AG10803 (cell line): ENCODE results near the gene STK17A.

Experiments
- DNase-seq: peaks from one replicate; pipeline ENCODE4 v3.0.0; 2010; ENCODE audit warnings: low read depth
- H3K4me3 ChIP-seq: 2 replicates; pipeline ENCODE4 v1.5.1; 2011; ENCODE audit warnings: mild to moderate bottlenecking, low read length, control low read depth
- TF ChIP-seq, protein P1 (sequence below): conservative IDR thresholded peaks from 2 replicates; pipeline ENCODE4 v1.5.1; 2011; ENCODE audit warnings: mild to moderate bottlenecking, low read length, control low read depth, inconsistent platforms

Gene STK17A

DNA sequence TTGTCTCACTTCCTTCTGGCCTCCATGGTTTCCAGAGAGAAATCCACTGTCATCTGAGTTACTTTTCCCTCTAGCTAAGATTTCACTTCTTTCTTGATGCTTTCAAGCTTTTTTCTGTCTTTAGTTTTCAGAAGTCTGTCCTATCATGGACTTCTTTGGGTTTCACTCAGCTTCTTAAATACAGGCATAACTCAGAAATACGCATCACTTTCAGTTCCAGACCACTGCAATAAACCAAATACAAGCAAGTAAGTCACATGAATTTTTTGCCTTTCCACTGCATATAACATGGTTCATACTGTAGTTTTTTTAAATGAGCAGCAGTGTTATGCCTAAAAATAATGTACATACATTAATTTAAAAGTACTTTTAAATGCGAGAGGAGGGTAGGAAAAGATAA, 48.7 kb downstream of the STK17A start:
- DNase-seq = no peak
- H3K4me3 ChIP-seq = no peak overlapping the region
- TF ChIP-seq, protein P1, sequence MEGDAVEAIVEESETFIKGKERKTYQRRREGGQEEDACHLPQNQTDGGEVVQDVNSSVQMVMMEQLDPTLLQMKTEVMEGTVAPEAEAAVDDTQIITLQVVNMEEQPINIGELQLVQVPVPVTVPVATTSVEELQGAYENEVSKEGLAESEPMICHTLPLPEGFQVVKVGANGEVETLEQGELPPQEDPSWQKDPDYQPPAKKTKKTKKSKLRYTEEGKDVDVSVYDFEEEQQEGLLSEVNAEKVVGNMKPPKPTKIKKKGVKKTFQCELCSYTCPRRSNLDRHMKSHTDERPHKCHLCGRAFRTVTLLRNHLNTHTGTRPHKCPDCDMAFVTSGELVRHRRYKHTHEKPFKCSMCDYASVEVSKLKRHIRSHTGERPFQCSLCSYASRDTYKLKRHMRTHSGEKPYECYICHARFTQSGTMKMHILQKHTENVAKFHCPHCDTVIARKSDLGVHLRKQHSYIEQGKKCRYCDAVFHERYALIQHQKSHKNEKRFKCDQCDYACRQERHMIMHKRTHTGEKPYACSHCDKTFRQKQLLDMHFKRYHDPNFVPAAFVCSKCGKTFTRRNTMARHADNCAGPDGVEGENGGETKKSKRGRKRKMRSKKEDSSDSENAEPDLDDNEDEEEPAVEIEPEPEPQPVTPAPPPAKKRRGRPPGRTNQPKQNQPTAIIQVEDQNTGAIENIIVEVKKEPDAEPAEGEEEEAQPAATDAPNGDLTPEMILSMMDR = no peak

DNA sequence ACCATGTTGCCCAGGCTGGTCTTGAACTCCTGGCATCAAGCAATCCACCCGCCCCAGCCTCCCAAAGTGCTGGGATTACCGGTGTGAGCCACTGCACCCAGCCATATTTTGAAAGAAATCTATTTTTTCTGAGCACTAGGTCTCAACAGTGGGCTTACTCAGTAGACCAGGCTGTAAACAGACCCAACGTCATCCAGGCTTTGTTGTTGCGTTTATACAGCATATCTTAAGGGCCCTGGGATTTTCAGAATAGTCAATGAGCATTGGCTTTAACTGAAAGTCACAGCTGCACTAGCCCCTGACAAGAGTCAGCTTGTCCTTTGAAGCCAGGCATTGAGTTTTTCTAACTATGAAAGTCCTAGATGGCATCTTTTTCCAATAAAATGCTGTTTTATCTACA, 49.8 kb downstream of the STK17A start:
- H3K4me3 ChIP-seq = no peak overlapping the region
- no peak for DNase-seq
- TF ChIP-seq, protein P1 = no peak

DNA sequence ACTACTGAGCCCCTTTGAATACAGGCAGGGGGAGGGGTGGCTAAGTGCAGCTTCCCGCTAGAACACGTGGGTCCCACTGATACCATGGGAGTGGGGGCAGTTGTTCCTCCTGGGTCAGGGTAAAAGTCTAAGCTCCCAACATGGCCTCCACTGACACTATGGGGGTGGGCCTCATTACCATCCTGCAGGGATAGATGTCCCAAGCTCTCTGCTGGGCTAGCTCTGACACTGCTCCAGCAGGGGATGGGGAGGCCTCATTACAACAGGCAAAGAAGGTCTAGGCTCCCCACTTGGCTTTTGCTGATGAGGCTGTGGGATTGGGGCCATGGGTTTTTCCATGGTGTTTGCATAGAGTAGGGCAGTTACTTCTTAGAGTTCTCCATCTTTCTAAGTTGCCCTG, 51.5 kb downstream of the STK17A start:
- TF ChIP-seq, protein P1 = no peak
- DNase-seq = no peak

DNA sequence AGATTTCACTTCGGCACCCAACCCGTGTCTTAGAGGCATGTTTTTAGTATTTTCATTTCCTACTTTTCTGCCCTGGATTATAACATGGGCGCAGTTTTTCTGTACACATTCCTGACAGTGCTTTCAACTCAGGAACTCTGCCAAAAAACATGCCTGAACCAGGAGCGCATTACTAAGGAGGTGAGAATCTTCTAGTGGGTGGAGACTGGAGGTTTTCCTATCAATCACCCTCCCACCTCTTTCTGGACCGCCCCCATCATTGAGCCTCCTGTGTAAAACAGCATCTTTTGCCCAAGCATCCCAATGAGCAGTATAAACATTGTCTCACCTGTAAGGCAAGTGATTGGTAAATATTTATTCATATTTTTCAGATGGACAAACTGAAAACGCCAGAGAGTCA, 53.2 kb downstream of the STK17A start:
- H3K4me3 ChIP-seq = no peak overlapping the region
- TF ChIP-seq, protein P1 = no peak
- DNase-seq = no peak

More for the DNA sequence above, 51.5 kb downstream of the STK17A start:
- H3K4me3 ChIP-seq = no peak overlapping the region

DNA sequence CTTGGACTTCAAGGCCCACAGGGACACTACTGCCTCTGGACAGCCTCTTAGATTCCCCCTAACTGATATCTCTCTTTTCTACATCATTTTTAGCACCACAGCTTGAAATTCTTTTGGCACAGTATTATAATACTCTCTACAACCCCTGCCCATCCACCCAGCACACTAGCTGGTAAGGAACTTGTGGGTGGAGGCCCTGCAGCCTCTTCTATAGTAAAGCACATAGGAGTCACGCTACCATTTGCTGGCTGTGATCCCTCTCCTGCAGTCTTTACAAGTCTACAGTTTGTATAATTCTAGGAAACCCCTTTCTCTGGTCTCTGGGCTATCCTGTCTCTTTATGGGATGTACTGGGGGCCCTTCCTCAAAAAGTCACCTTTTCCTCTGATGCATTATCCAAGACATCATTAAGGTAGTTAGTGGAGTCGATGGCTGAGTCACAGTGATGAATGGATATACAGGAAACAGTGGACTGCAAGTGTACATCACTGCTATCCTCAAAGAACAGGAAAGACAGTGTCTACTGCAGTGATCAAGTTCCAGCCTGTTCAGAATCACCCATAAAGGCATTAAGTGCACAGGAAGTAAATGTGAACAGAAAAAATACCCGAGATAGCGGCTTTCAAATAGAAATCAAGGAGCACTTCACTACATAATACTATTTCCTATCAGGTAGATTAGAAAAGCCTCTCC, 54.4 kb downstream of the STK17A start:
- no peak for DNase-seq
- TF ChIP-seq, protein P1 = no peak
- H3K4me3 ChIP-seq = no peak overlapping the region

DNA sequence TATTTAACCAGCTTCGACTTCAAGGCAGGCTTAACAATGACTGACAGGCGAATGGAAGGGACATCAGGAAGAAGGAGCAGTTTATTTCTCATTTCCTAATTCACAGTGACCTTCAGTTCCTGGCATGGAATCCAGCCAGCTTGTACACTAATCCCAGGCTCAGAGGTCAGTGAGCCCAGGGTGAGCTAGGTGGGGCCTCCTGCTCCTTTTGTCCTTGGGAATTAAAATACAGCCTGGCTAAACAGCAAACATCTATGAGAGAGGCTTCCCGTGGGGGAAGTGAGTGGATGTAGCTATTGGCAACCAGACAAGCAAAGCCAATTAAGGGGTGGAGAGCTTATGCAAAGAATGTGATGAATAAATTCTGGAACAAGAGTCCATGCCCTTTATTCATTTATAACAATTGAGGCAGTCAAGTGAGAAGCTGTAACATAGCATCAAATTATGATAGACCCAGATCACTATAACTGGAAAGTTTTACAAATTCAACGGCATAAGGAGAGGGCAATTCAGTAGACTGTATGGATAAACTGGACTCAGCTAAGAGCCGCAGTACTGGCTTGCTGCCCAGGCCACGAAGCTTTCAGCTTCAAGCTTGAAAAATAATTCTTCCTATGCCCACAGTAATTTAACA, 57.1 kb downstream of the STK17A start:
- DNase-seq = peak; percentile 86
- no peak overlapping the region for H3K4me3 ChIP-seq
- TF ChIP-seq, protein P1 = no peak

DNA sequence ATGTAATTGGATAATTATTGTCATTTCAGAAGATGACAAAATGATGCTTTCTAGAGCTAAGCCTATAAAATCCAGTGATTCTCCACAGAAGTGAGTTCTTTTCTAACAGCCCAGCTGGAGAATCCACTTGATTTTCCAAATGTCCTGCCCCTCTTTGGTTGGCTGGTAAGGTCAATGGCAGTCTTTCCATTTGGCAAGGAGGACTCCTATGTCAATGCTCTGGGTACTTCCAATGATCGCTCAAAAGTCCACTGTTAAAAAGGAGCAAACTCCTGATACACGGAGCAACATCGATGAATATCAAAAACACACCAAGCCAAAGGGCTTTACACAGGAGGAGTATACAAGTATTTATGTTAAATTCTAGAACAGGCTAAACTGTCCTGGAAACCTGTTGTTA, 57.8 kb downstream of the STK17A start:
- DNase-seq = no peak
- TF ChIP-seq, protein P1 = no peak
- no peak overlapping the region for H3K4me3 ChIP-seq
